A549 (cell line): Measurements from ENCODE around the gene RYR1. TPM values are rescaled to one million over a fixed set of nuclear protein-coding genes. Genes with fewer than 3 reads are reported as not detected.

Experiments used
- ATAC-seq, 2 experiments: fragments of 200-7000 bp in 1 of 2; fragments of >200 bp in 1 of 2; cut with Nextera tagmentation in 1 of 2; cut with Tn5 transposase in 1 of 2; 3 replicates each; pipeline versions ENCODE4 v1.8.0 to v1.9.1; 2018 to 2020; ENCODE audit warnings: mild to moderate bottlenecking in 1 of 2, moderate library complexity in 1 of 2
- CTCF ChIA-PET: fragments of 300-600 bp; sonication (Branson Sonifier 250); formaldehyde crosslinking; extraction: SDS; loops from one replicate; lab custom pipeline; 2021; ENCODE audit warnings: antibody characterized with exemption, inconsistent platforms; lab: Yijun Ruan, JAX
- POLR2A ChIA-PET: fragments of 350-600 bp; formaldehyde crosslinking; extraction: SDS; loops from one replicate; lab custom pipeline; 2021; ENCODE audit warnings: antibody characterized with exemption, inconsistent platforms; lab: Yijun Ruan, JAX
- DNase-seq, 2 experiments: peaks; one replicate each; pipeline versions ENCODE4 v3.0.0 to v3.0.0-alpha.2; 2011 to 2016; ENCODE audit warnings: low read depth in 1 of 2, low spot score in 1 of 2
- FAIRE-seq: peaks from 2 replicates; lab custom pipeline; 2011; peaks lifted over from hg19 to GRCh38; lab: Jason Lieb, UNC
- H3K27ac ChIP-seq, 2 experiments: fragments of >200 bp; sonication (Bioruptor Twin); formaldehyde crosslinking; 3 replicates each; pipeline ENCODE4 v1.5.1; 2016 to 2017
- H3K4me1 ChIP-seq: fragments of >200 bp; sonication (Bioruptor Twin); formaldehyde crosslinking; 3 replicates; pipeline ENCODE4 v1.6.1; 2016
- H3K4me2 ChIP-seq: fragments of >200 bp; sonication (Bioruptor Twin); formaldehyde crosslinking; 3 replicates; pipeline ENCODE4 v1.6.1; 2016
- H3K4me3 ChIP-seq: fragments of >200 bp; sonication (Bioruptor Twin); formaldehyde crosslinking; 3 replicates; pipeline ENCODE4 v1.5.1; 2016
- H3K9me3 ChIP-seq: fragments of >200 bp; sonication (Bioruptor Twin); formaldehyde crosslinking; 3 replicates; pipeline ENCODE4 v1.6.1; 2016
- BHLHE40 ChIP-seq: IDR thresholded peaks from 2 replicates; pipeline ENCODE4 v1.6.1; 2012; ENCODE audit warnings: low read depth, low read length, inconsistent platforms
- CBX8 ChIP-seq: fragments of 200-600 bp; sonication (generic); IDR thresholded peaks from 2 replicates; pipeline ENCODE4 v1.6.1; 2016
- CEBPB ChIP-seq, 2 experiments: fragments of >200 bp in 1 of 2; sonication (Bioruptor Twin) in 1 of 2; formaldehyde crosslinking in 1 of 2; IDR thresholded peaks; 2 replicates each; pipeline ENCODE4 v1.6.1; 2012 to 2016
- CHD2 ChIP-seq: fragments of 150-350 bp; IDR thresholded peaks from 2 replicates; pipeline ENCODE4 v1.6.1; 2014; ENCODE audit warnings: low read length; ENCODE audit not compliant: partially characterized antibody
- EHF ChIP-seq: fragments of 250-450 bp; sonication (Bioruptor Pico); IDR thresholded peaks from 2 replicates; pipeline ENCODE4 v1.5.0; 2020; ENCODE audit warnings: mild to moderate bottlenecking
- ESRRA ChIP-seq: fragments of 150-350 bp; IDR thresholded peaks from 2 replicates; pipeline ENCODE4 v1.6.1; 2014; ENCODE audit warnings: mild to moderate bottlenecking, low read length, borderline replicate concordance
- FOSB ChIP-seq: fragments of 250-450 bp; sonication (Bioruptor Pico); IDR thresholded peaks from 2 replicates; pipeline ENCODE4 v1.5.0; 2020; ENCODE audit warnings: mild to moderate bottlenecking, moderate library complexity
- FOXS1 ChIP-seq: fragments of 250-450 bp; sonication (Bioruptor Pico); IDR thresholded peaks from 2 replicates; pipeline ENCODE4 v1.5.0; 2020; ENCODE audit warnings: mild to moderate bottlenecking, moderate library complexity
- GATA3 ChIP-seq: IDR thresholded peaks from 2 replicates; pipeline ENCODE4 v1.6.1; 2012; ENCODE audit warnings: borderline replicate concordance
- HOXB5 ChIP-seq: fragments of 250-450 bp; sonication (Bioruptor Pico); IDR thresholded peaks from 2 replicates; pipeline ENCODE4 v1.5.0; 2020; ENCODE audit warnings: mild to moderate bottlenecking, moderate library complexity
- KDM1A ChIP-seq: fragments of 200-600 bp; sonication (generic); IDR thresholded peaks from 2 replicates; pipeline ENCODE4 v1.6.1; 2016; ENCODE audit warnings: low read depth, mild to moderate bottlenecking
- NFE2L2 ChIP-seq: fragments of 150-350 bp; conservative IDR thresholded peaks from 2 replicates; pipeline ENCODE4 v1.6.1; 2014; ENCODE audit warnings: low read length
- POLR2A ChIP-seq: IDR thresholded peaks from 2 replicates; pipeline ENCODE4 v1.6.1; 2012; ENCODE audit warnings: mild to moderate bottlenecking, low read length
- POLR2AphosphoS2 ChIP-seq: conservative IDR thresholded peaks from 2 replicates; pipeline ENCODE4 v1.6.1; 2012; ENCODE audit warnings: low read length, improper control_type of control experiment, inconsistent platforms
- RCOR1 ChIP-seq: fragments of 150-350 bp; IDR thresholded peaks from 2 replicates; pipeline ENCODE4 v1.6.1; 2014; ENCODE audit warnings: antibody characterized with exemption, low read length, low read depth
- TFCP2L1 ChIP-seq: fragments of 250-450 bp; sonication (Bioruptor Pico); IDR thresholded peaks from 2 replicates; pipeline ENCODE4 v1.5.0; 2021; ENCODE audit warnings: mild to moderate bottlenecking
- ZC3H11A ChIP-seq: fragments of 450-650 bp; IDR thresholded peaks from 2 replicates; pipeline ENCODE4 v1.6.1; 2014; ENCODE audit warnings: antibody characterized with exemption, mild to moderate bottlenecking
- ZFP36 ChIP-seq: fragments of 450-650 bp; IDR thresholded peaks from 2 replicates; pipeline ENCODE4 v1.6.1; 2014; ENCODE audit warnings: borderline replicate concordance; ENCODE audit not compliant: partially characterized antibody
- WGBS: methylation state at CpG from one replicate; pipeline ENCODE4 v1.1.6; 2017; ENCODE audit errors: missing lambda C conversion rate; 5-methylcytosine and 5-hydroxymethylcytosine counted together
- polyA plus RNA-seq, 4 experiments: library from polyadenylated mRNA; depleted of rRNA in 3 of 4; stranded (reverse); fragments of >200 nt; fragmentation: RNase III in 1 of 4; extraction: RNeasy Plus Mini Kit Qiagen cat#74134 plus additional on column Dnase treatment in 1 of 4; gene quantifications; 2 replicates in 3 of 4; 3 replicates in 1 of 4; pipeline ENCODE4 v1.2.3, GENCODE V29; 2011 to 2017

Gene RYR1
- polyA plus RNA-seq, 2 of the 4 experiments (the other 2 are of a cell fraction) = 1.4 to 3.1 TPM

DNA sequence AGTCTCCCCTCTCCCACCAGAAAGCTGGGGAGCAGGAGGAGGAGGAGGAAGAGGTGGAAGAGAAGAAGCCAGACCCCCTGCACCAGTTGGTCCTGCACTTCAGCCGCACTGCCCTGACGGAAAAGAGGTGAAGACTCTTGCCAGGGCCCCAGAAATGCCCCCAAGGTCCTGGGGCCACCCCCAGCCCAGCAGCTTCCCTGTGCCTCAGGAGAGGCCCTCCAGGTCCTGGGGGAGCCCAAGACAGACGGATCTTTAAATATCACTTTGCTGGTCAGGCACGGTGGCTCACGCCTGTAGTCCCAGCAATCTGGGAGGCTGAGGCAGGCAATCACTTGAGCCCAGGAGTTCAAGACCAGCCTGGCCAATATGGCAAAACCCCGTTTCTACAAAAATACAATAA is 95.4 kb downstream of the RYR1 start (continued):
- TF ChIP-seq GATA3 (no peak), CEBPB (IDR thresholded peaks at IDR 0.05) (no peak)

DNA sequence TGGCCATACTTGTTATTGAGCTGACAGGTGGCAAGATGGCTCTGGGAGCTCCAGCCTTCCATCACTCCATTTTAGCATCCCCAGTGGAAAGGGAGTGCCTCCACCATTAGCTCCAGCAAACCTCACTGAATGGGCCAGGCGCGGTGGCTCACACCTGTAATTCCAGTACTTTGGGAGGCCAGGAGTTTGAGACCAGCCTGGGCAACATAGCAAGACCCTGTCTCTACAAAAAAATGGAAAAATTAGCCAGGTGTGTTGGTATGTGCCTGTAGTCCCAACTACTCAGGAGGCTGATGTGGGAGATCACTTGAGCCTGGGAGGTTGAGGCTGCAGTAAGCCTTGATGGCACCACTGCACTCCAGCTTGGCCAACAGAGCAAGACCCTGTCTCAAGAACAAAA is 98.0 kb downstream of the RYR1 start:
- TF ChIP-seq HOXB5 (CRISPR knock-in tag) = no peak
- no peak for TF ChIP-seq FOSB (CRISPR knock-in tag)
- H3K4me1 ChIP-seq = peaks cover 5% of the 10 kb centered on the region; the same call in 2 of the 3 replicates
- H3K9me3 ChIP-seq = peaks cover 26% of the 10 kb centered on the region
- ChIA-PET POLR2A (no interaction called here), CTCF (interaction anchor here (0.6 to 9.3 kb wide), 10 partner anchors 8 to 399 kb away, joined by 3 to 145 read pairs (median 4); partner anchors contain the start of genes MRPS12 and SARS2)
- FAIRE-seq (peak; percentile 54), DNase-seq (no peak), ATAC-seq (no peak)
- 78% methylated on average over 2 of the region's 2 CpGs for WGBS
- H3K4me2 ChIP-seq = no peak overlapping the region
- no peak overlapping the region for H3K4me3 ChIP-seq
- no peak overlapping the region for H3K27ac ChIP-seq

DNA sequence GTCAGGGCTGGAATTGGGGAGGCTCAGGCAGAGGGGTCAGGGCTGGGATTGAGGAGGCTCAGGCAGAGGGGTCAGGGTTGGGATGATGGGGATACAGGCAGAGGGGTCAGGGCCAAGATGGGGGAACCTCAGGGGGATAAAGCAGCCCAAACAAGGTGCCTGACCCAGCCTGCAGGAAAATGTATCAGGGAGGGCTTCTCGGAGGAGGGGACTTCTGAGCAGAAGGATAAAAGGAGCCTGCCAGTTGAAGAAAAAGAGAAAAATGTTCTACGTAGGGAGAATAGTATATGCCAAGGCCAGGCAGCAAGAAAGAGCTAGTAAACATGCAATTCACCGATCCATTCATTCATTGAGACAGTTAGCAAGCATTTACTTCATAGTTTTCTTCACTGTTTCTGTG is 99.4 kb downstream of the RYR1 start:
- CTCF ChIA-PET = interaction anchor here (0.6 to 9.3 kb wide), 13 partner anchors 9 to 397 kb away, joined by 3 to 145 read pairs (median 4); partner anchors contain the start of genes MRPS12 and SARS2
- ATAC-seq (no peak), FAIRE-seq (no peak), DNase-seq (no peak)
- Histone ChIP-seq H3K4me3 (no peak overlapping the region), H3K4me2 (no peak overlapping the region), H3K4me1 (peaks cover 4% of the 10 kb centered on the region; the same call in 2 of the 3 replicates), H3K9me3 (peaks cover 34% of the 10 kb centered on the region), H3K27ac (no peak overlapping the region)
- POLR2A ChIA-PET = interaction anchor here (1.3 kb wide), 1 partner anchor 398 kb away, joined by 5 read pairs; the partner anchor contains the start of genes MRPS12 and SARS2
- 44% methylated on average over 3 of the region's 3 CpGs for WGBS
- TF ChIP-seq ESRRA (no peak), ZFP36 (peak; percentile 74)

DNA sequence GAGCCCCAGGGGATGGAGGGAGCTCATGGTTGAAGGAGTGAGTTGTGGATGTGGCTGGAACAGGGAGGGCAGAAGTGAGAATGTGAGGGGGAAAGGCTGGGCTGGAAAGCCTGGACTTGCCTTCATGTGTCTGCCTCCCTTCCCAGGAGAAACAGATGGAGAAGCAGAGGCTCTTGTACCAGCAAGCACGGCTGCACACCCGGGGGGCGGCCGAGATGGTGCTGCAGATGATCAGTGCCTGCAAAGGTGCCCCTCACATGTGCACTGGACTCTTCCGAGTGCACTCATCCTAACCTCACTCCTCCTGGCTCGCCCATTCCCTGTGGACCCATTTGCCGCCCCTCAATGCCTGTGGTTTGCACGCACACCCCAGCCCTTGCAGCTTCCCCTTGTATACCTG is 101.1 kb downstream of the RYR1 start:
- ChIA-PET POLR2A (interaction anchor here (0.9 to 1.3 kb wide), 2 partner anchors 9 to 396 kb away, joined by 5 read pairs; partner anchors contain the start of genes MRPS12 and SARS2), CTCF (interaction anchor here (0.7 to 9.3 kb wide), 14 partner anchors 9 to 429 kb away, joined by 3 to 145 read pairs (median 4); partner anchors contain the start of genes FAM98C, MRPS12 and SARS2)
- FAIRE-seq (no peak), ATAC-seq (no peak), DNase-seq (no peak)
- Histone ChIP-seq H3K4me3 (no peak overlapping the region), H3K4me1 (no peaks in the 10 kb centered on the region), H3K27ac (no peak overlapping the region), H3K4me2 (no peak overlapping the region), H3K9me3 (peaks cover 34% of the 10 kb centered on the region)
- TF ChIP-seq POLR2A (0 out of 2 replicates have a peak, but pooled peaks have one; percentile 7), KDM1A (no peak)
- WGBS = 74% methylated on average over 8 of the region's 8 CpGs

DNA sequence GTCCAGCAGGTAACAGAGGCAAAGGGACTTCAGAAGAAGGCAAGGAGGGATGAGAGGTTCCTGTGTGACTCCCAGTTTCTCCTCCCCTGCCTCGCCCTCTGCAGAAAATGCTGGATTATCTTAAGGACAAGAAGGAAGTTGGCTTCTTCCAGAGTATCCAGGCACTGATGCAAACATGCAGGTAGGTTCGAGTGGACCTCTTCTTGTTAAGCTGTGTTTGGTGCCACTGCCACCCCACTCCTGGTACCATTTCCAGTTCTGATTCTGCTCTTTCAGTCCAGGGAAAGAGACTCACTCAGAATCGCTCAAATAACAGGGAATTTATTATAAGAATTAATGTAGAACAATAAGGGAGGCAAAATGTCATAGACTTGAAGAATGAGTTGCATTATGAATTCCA is 101.7 kb downstream of the RYR1 start:
- under 1% methylated on average over 3 of the region's 3 CpGs for WGBS
- Histone ChIP-seq H3K4me2 (no peak overlapping the region), H3K4me1 (no peaks in the 10 kb centered on the region), H3K27ac (no peak overlapping the region), H3K9me3 (peaks cover 38% of the 10 kb centered on the region)
- ChIA-PET POLR2A (no interaction called here), CTCF (interaction anchor here (0.6 to 9.3 kb wide), 12 partner anchors 9 to 395 kb away, joined by 3 to 145 read pairs (median 4); partner anchors contain the start of genes FAM98C, MRPS12 and SARS2)
- FAIRE-seq (no peak), ATAC-seq (no peak)
- TF ChIP-seq NFE2L2 (no peak), BHLHE40 (no peak), CBX8 (no peak), RCOR1 (no peak), CHD2 (no peak), ZC3H11A (no peak), FOXS1 (CRISPR knock-in tag) (no peak), CEBPB (IDR thresholded peaks at IDR 0.05) (no peak), POLR2AphosphoS2 (no peak), EHF (CRISPR knock-in tag) (no peak), TFCP2L1 (CRISPR knock-in tag) (no peak)
- TF ChIP-seq, all 56 proteins: peak for 0
- no peak overlapping the region for H3K4me3 ChIP-seq
- no peak for DNase-seq
